NCI-H1694 (cell line): ENCODE results near the gene KCNG3.
"Not testable (repeated sequence)": the region's sequence is repeated elsewhere in the genome, so short reads cannot be mapped to it uniquely, and the experiment has no call there.

ENCODE experiments used
- DNase-seq: peaks from one replicate; lab custom pipeline; 2025; lab: John Stamatoyannopoulos, UW

KCNG3 gene

GRCh38 chr2:42429352-42429751, 64.4 kb downstream of the KCNG3 start:
- no peak for DNase-seq

GRCh38 chr2:42425697-42426096, 68.1 kb downstream of the KCNG3 start:
- no peak for DNase-seq

- DNase-seq: no peak
Observed at GRCh38 chr2:42424033-42424432, 69.7 kb downstream of the KCNG3 start.

GRCh38 chr2:42421601-42422239, 72.1 kb downstream of the KCNG3 start:
- DNase-seq: no peak

- no peak for DNase-seq
Observed at GRCh38 chr2:42421157-42421485, 72.7 kb downstream of the KCNG3 start.

GRCh38 chr2:42414648-42415047, 79.1 kb downstream of the KCNG3 start:
- DNase-seq: no peak

GRCh38 chr2:42414158-42414557, 79.6 kb downstream of the KCNG3 start:
- DNase-seq: no peak

GRCh38 chr2:42410742-42411514, 82.9 kb downstream of the KCNG3 start:
- DNase-seq: no peak

GRCh38 chr2:42408009-42408408, 85.8 kb downstream of the KCNG3 start:
- DNase-seq: no peak

- no peak for DNase-seq
Observed at GRCh38 chr2:42407476-42407875, 86.3 kb downstream of the KCNG3 start.

- DNase-seq: no peak
Observed at GRCh38 chr2:42404676-42405075, 89.1 kb downstream of the KCNG3 start.

- DNase-seq: no peak
Observed at GRCh38 chr2:42401773-42402172, 92.0 kb downstream of the KCNG3 start.

GRCh38 chr2:42398052-42398451, 95.7 kb downstream of the KCNG3 start:
- DNase-seq: not testable (repeated sequence)

- not testable (repeated sequence) for DNase-seq
Observed at GRCh38 chr2:42393320-42393719, 100.5 kb downstream of the KCNG3 start.

- no peak for DNase-seq
Observed at GRCh38 chr2:42392191-42392590, 101.6 kb downstream of the KCNG3 start.
